WTC11 (cell line): ENCODE data around the gene OLFM2. TPM values are rescaled to one million over a fixed set of nuclear protein-coding genes. Genes with fewer than 3 reads are reported as not detected.
A peak's percentile ranks its signal among the peaks of the same experiment; 100 is the strongest.

Experiments used
- ATAC-seq: fragments of 200-7000 bp; cut with Tn5 transposase; 2 replicates; pipeline ENCODE4 v1.10.0; 2021; ENCODE audit warnings: mild to moderate bottlenecking, moderate library complexity
- CTCF ChIA-PET: fragments of 300-600 bp; sonication (Branson Sonifier 250); formaldehyde crosslinking; loops from one replicate; lab custom pipeline; 2021; ENCODE audit warnings: antibody characterized with exemption; lab: Charles Lee
- POLR2A ChIA-PET: fragments of 350-600 bp; sonication (Branson Sonifier 250); formaldehyde crosslinking; loops from one replicate; lab custom pipeline; 2021; ENCODE audit warnings: antibody characterized with exemption; lab: Charles Lee
- DNase-seq: peaks from one replicate; pipeline ENCODE4 v3.0.0; 2021; ENCODE audit warnings: low spot score
- H3K27ac Mint-ChIP-seq: 2 replicates; pipeline ENCODE4 v1.8.0; 2021; ENCODE audit warnings: mixed read lengths
- H3K27me3 Mint-ChIP-seq: 2 replicates; pipeline ENCODE4 v1.8.0; 2021; ENCODE audit warnings: low read depth, mild to moderate bottlenecking, moderate library complexity, mixed read lengths
- H3K36me3 Mint-ChIP-seq: 2 replicates; pipeline ENCODE4 v1.8.0; 2021; ENCODE audit warnings: mixed read lengths
- H3K4me1 Mint-ChIP-seq: 2 replicates; pipeline ENCODE4 v1.8.0; 2022; ENCODE audit warnings: mixed read lengths
- H3K4me3 Mint-ChIP-seq: 2 replicates; pipeline ENCODE4 v1.8.0; 2021; ENCODE audit warnings: mild to moderate bottlenecking, moderate library complexity, mixed read lengths
- H3K9me3 Mint-ChIP-seq: 2 replicates; pipeline ENCODE4 v1.8.0; 2021; ENCODE audit warnings: mixed read lengths
- ATF2 ChIP-seq: sonication (generic); formaldehyde crosslinking; IDR thresholded peaks from 2 replicates; pipeline ENCODE4 v1.8.1; 2022; ENCODE audit warnings: low read depth, missing genetic modification reagents, borderline replicate concordance
- ATF6 ChIP-seq: sonication (generic); formaldehyde crosslinking; IDR thresholded peaks from 2 replicates; pipeline ENCODE4 v1.8.1; 2023; ENCODE audit warnings: mild to moderate bottlenecking, missing genetic modification reagents
- CREB1 ChIP-seq: sonication (generic); formaldehyde crosslinking; IDR thresholded peaks from 2 replicates; pipeline ENCODE4 v1.8.0; 2023; ENCODE audit warnings: mild to moderate bottlenecking, missing genetic modification reagents
- CREM ChIP-seq: sonication (generic); formaldehyde crosslinking; IDR thresholded peaks from 2 replicates; pipeline ENCODE4 v1.8.1; 2022; ENCODE audit warnings: mild to moderate bottlenecking, missing genetic modification reagents, moderate library complexity
- E2F5 ChIP-seq: sonication (generic); formaldehyde crosslinking; IDR thresholded peaks from 2 replicates; pipeline ENCODE4 v1.8.1; 2022; ENCODE audit warnings: mild to moderate bottlenecking, moderate library complexity, missing genetic modification reagents
- GTF2I ChIP-seq: fragments of 250-450 bp; sonication (Bioruptor Pico); conservative IDR thresholded peaks from 2 replicates; pipeline ENCODE4 v1.4.0; 2021; ENCODE audit warnings: mild to moderate bottlenecking
- JAZF1 ChIP-seq: fragments of 250-450 bp; sonication (Bioruptor Pico); IDR thresholded peaks from 2 replicates; pipeline ENCODE4 v1.9.0; 2021; ENCODE audit warnings: moderate library complexity, mild to moderate bottlenecking, inconsistent platforms
- MXD4 ChIP-seq: fragments of 250-450 bp; sonication (Bioruptor Pico); IDR thresholded peaks from 2 replicates; pipeline ENCODE4 v1.8.0; 2021; ENCODE audit warnings: mild to moderate bottlenecking, moderate library complexity, borderline replicate concordance
- NFATC4 ChIP-seq: fragments of 250-450 bp; sonication (Bioruptor Pico); IDR thresholded peaks from 2 replicates; pipeline ENCODE4 v1.9.0; 2021; ENCODE audit warnings: mild to moderate bottlenecking
- NFE2L1 ChIP-seq: sonication (generic); formaldehyde crosslinking; IDR thresholded peaks from 2 replicates; pipeline ENCODE4 v1.8.1; 2023; ENCODE audit warnings: missing genetic modification reagents
- OVOL2 ChIP-seq: fragments of 250-450 bp; sonication (Bioruptor Pico); IDR thresholded peaks from 2 replicates; pipeline ENCODE4 v1.9.0; 2021; ENCODE audit warnings: mild to moderate bottlenecking, borderline replicate concordance
- USF1 ChIP-seq: sonication (generic); formaldehyde crosslinking; IDR thresholded peaks from 2 replicates; pipeline ENCODE4 v1.8.0; 2022; ENCODE audit warnings: mild to moderate bottlenecking, missing genetic modification reagents
- USF2 ChIP-seq: sonication (generic); formaldehyde crosslinking; IDR thresholded peaks from 2 replicates; pipeline ENCODE4 v1.8.1; 2023; ENCODE audit warnings: mild to moderate bottlenecking, missing genetic modification reagents, moderate library complexity
- ZNF219 ChIP-seq: sonication (generic); formaldehyde crosslinking; IDR thresholded peaks from 2 replicates; pipeline ENCODE4 v1.8.0; 2023; ENCODE audit warnings: missing genetic modification reagents, mild to moderate bottlenecking, borderline replicate concordance
- total RNA-seq: library from RNA; stranded (reverse); gene quantifications from 3 replicates; pipeline ENCODE4 v1.2.3, GENCODE V29; 2021
- TF ChIP-seq, protein P1 (sequence below): fragments of 250-450 bp; sonication (Bioruptor Pico); IDR thresholded peaks from 2 replicates; pipeline ENCODE4 v1.9.0; 2021; ENCODE audit warnings: moderate library complexity, mild to moderate bottlenecking, inconsistent platforms, borderline replicate concordance

The OLFM2 gene
- total RNA-seq, 1 experiment from 2014 or later: 66.0 TPM

DNA sequence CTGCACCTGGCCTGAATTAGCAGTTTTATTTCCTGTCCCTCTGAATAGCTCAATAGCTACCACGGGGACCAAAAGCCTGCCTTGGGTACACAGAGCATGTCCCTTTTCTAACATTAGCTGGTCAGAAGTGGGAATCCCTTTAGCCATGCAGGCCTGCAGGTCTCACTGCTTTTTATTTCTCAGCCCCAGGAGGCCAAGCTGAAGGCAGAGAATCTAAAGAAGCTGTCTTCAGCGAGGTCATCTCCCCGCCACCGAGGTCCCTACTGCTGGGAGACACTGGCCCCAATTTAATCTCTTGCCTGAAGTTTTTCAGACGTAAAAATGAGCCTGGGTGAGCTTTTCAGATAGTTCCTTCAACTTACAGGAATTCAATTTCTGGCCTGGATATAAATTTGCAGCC lies 60.5 kb downstream of the OLFM2 start:
- 0 out of 2 replicates have a peak, but pooled peaks cover 2% of the 10 kb centered on the region for H3K4me1 Mint-ChIP-seq
- no peak for ATAC-seq
- no peak for DNase-seq
- H3K27ac Mint-ChIP-seq: no peak overlapping the region; the same call in 1 of the 2 replicates
- TF ChIP-seq NFE2L1 (CRISPR knock-in tag): no peak
- TF ChIP-seq JAZF1 (CRISPR knock-in tag): no peak
- TF ChIP-seq OVOL2 (CRISPR knock-in tag): no peak
- no peak for TF ChIP-seq ATF6 (CRISPR knock-in tag)
- TF ChIP-seq MXD4 (CRISPR knock-in tag): no peak
- TF ChIP-seq, all 79 proteins: peak for 0
- Mint-ChIP-seq H3K9me3 (no peaks in the 10 kb centered on the region), H3K36me3 (no peaks in the 10 kb centered on the region; the same call in 1 of the 2 replicates), H3K4me3 (no peak overlapping the region), H3K27me3 (no peaks in the 10 kb centered on the region)
- ChIA-PET CTCF (interaction anchor here (0.6 to 3.3 kb wide), 5 partner anchors 9 to 197 kb away, joined by 3 to 19 read pairs (median 4); no protein-coding TSS in a partner anchor), POLR2A (interaction anchor here (0.6 kb wide), 1 partner anchor 10 kb away, joined by 4 read pairs; no protein-coding TSS in a partner anchor)

DNA sequence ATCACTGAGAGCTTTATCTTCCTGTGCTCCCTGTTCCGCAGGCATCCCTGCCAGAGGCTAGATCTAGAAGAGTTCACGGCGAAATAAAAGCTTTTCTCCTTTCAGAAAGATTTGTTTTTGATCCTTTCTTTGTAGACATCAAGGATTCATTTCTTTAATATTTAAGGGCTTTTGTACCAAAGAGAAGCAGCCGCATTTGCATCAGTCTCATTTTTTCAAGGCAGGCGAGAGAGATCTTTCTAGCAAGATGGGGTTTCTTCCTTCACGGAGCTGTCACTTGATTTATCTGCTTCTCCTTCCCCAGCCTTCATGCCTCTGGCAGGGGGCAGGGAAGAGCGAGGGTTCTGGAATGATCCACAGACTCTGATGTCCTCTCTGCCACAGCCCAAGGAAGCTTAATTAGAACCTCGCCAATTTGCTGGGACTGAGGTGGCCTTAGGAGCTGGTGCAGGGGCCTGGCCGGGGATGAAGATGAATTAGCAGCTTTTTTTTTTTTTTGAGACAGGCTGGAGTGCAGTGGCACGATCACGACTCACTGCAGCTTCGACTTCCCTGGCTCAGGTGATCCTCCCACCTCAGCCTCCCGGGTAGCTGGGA lies 61.2 kb downstream of the OLFM2 start:
- POLR2A ChIA-PET: interaction anchor here (0.6 kb wide), 1 partner anchor 11 kb away, joined by 4 read pairs; no protein-coding TSS in a partner anchor
- H3K36me3 Mint-ChIP-seq: peaks cover 2% of the 10 kb centered on the region; the same call in 1 of the 2 replicates
- TF ChIP-seq E2F5 (CRISPR knock-in tag): no peak
- no peak for TF ChIP-seq CREB1
- TF ChIP-seq ZNF219: no peak
- TF ChIP-seq, protein P1, sequence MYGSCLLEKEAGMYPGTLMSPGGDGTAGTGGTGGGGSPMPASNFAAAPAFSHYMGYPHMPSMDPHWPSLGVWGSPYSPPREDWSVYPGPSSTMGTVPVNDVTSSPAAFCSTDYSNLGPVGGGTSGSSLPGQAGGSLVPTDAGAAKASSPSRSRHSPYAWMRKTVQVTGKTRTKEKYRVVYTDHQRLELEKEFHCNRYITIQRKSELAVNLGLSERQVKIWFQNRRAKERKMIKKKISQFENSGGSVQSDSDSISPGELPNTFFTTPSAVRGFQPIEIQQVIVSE (CRISPR knock-in tag): no peak
- no peak for TF ChIP-seq USF1 (CRISPR knock-in tag)
- TF ChIP-seq USF2 (CRISPR knock-in tag): no peak
- no peak for TF ChIP-seq GTF2I (CRISPR knock-in tag)
- no peak for TF ChIP-seq ATF2 (CRISPR knock-in tag)
- TF ChIP-seq CREM (CRISPR knock-in tag): no peak
- no peak for TF ChIP-seq NFATC4 (CRISPR knock-in tag)
- no peak for TF ChIP-seq NFE2L1 (CRISPR knock-in tag)
- DNase-seq (no peak), ATAC-seq (no peak)
- H3K4me3 Mint-ChIP-seq: no peak overlapping the region
- peak overlapping the region; percentile 68; the same call in 1 of the 2 replicates for H3K27ac Mint-ChIP-seq
- H3K9me3 Mint-ChIP-seq: no peaks in the 10 kb centered on the region
- CTCF ChIA-PET: interaction anchor here (0.9 to 3.3 kb wide), 4 partner anchors 10 to 198 kb away, joined by 3 to 19 read pairs (median 5); no protein-coding TSS in a partner anchor
- H3K4me1 Mint-ChIP-seq: 0 out of 2 replicates have a peak, but pooled peaks cover 2% of the 10 kb centered on the region
- H3K27me3 Mint-ChIP-seq: no peaks in the 10 kb centered on the region
